HUES48 (cell line): Measurements from ENCODE around the gene IGSF8.

Source experiments
- H3K27ac ChIP-seq: one replicate; pipeline ENCODE4 v1.7.0; 2013; ENCODE audit warnings: low read depth, low read length, inconsistent platforms
- H3K27me3 ChIP-seq: 2 replicates; pipeline ENCODE4 v1.6.1; 2013; ENCODE audit warnings: mild to moderate bottlenecking, low read length; ENCODE audit not compliant: control insufficient read depth, insufficient read depth
- H3K36me3 ChIP-seq: 2 replicates; pipeline ENCODE4 v1.6.1; 2013; ENCODE audit warnings: low read length; ENCODE audit not compliant: control insufficient read depth, insufficient read depth
- H3K4me1 ChIP-seq: 2 replicates; pipeline ENCODE4 v1.6.1; 2013; ENCODE audit warnings: mild to moderate bottlenecking, low read length; ENCODE audit not compliant: control insufficient read depth, insufficient read depth
- H3K4me3 ChIP-seq: 2 replicates; pipeline ENCODE4 v1.5.1; 2013; ENCODE audit warnings: mild to moderate bottlenecking, low read depth, low read length
- H3K9ac ChIP-seq: 2 replicates; pipeline ENCODE4 v1.6.1; 2013; ENCODE audit warnings: mild to moderate bottlenecking, low read depth, low read length, moderate library complexity
- H3K9me3 ChIP-seq: 2 replicates; pipeline ENCODE4 v1.6.1; 2013; ENCODE audit warnings: low read length; ENCODE audit not compliant: control insufficient read depth, insufficient read depth

The IGSF8 gene

DNA sequence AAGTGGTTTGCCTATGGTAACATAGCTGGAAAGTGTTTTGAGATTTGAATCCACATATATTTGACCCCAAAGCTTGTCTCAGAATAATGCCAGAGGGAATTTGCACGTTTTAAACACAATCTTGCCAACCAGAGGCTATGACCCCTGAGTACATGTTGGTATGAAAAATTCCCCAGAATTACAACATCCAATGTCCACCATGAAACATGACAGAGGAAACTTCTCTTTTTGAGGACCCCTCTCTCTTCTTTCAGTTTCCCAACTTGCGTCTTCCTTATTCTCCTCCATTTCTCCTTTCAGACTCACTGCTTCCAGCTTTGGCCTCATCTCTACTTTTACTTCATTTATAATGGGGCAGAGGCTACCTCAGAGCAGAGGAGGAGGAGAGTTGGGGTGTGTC lies 22.6 kb downstream of the IGSF8 start:
- no peak overlapping the region for H3K4me3 ChIP-seq
- no peaks in the 10 kb centered on the region for H3K9me3 ChIP-seq
- H3K9ac ChIP-seq, result no peak overlapping the region
- no peak overlapping the region for H3K27ac ChIP-seq
- peaks cover 35% of the 10 kb centered on the region for H3K27me3 ChIP-seq
- H3K4me1 ChIP-seq, result no peaks in the 10 kb centered on the region
- no peaks in the 10 kb centered on the region for H3K36me3 ChIP-seq

DNA sequence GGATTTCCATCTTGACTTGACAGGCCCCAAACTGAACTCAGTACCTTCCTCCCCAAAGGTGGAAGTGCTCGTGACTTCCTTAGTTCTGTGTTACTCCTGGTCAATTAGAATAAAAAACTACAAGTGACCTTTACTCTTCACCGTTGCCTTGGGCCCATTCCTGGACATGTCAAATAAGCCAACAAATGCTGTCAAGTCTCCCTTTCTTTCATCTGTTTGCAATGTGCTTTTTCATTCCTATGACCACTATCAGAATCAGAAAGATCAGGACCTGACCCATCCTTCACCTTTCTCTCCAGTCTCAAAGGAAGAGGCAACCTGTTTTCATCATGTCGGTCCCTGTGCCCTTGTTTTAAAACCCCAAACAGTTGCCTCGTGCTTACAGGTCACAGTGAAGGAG lies 23.6 kb downstream of the IGSF8 start:
- Histone ChIP-seq H3K9me3 (no peaks in the 10 kb centered on the region), H3K4me1 (no peaks in the 10 kb centered on the region), H3K27ac (no peak overlapping the region), H3K9ac (no peak overlapping the region), H3K27me3 (peaks cover 30% of the 10 kb centered on the region), H3K4me3 (no peak overlapping the region), H3K36me3 (no peaks in the 10 kb centered on the region)

DNA sequence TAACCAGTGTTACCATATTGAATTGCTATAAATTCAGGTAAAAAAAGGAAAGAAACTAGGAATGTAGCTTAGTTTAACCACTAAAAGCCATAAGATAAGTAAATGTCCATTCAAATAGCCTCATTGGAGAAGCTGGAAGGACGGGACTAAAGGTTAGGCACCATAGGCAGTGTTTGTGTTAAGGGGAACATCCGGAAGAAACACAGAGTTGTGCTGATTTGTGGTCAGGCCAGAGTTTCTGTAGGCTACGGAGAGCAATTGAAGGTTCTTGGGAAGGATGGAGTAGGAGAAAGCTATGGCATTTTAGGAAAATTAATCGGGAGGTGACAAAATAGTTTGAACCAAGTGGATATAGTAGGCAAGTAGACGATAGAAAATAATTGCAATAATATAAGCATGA lies 27.1 kb downstream of the IGSF8 start:
- no peaks in the 10 kb centered on the region for H3K36me3 ChIP-seq
- no peak overlapping the region for H3K4me3 ChIP-seq
- peaks cover 12% of the 10 kb centered on the region for H3K4me1 ChIP-seq
- no peak overlapping the region for H3K27ac ChIP-seq
- peaks cover 48% of the 10 kb centered on the region for H3K27me3 ChIP-seq
- no peaks in the 10 kb centered on the region for H3K9me3 ChIP-seq
- no peak overlapping the region for H3K9ac ChIP-seq

DNA sequence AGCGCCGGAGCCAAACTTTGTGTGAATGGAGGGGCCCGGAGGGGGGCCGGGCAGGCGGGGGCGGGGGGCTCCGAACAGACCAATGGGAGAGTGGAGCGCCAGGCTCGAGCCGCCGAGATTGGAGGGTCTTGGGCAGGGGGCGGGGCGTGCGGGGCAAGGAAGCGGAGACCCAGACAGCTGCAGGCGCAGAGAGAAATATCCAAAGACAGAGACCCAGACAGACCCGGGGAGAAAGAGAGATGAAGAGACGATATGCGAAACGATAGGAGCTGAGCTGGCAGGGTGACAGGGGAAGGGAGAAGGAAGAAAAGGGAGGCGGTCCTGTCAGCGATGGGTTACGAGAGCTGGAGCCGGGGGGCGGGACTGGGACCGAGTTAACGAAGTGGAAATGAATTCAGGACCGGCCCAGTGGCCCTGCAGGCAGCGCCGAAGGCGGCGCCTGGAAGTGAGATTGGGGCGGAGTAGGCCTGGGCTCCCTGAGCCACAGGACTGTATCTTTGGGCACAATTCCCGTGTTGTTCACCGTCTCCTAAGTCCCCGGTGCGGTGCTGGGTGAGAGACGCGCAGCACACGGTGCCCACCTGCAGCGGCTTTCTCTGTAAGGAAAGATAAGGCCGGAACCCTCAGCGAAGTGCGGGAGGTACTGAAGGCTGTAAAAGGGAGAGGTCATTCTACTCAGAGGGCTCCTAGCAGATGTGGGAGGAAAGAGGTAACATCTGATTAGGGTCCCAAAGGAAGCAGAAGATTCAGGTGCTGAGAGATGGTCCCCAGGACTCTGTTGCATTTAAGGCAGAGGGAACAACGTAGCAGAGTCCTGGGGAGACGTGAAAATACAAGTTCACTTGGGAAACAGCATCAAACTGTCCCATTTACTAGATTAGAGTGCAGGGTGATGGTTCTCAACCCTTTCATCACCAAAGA lies 27.9 kb downstream of the IGSF8 start:
- Histone ChIP-seq H3K36me3 (no peaks in the 10 kb centered on the region), H3K9me3 (no peaks in the 10 kb centered on the region), H3K4me1 (peaks cover 12% of the 10 kb centered on the region), H3K27me3 (peaks cover 48% of the 10 kb centered on the region), H3K27ac (no peak overlapping the region), H3K9ac (no peak overlapping the region), H3K4me3 (peak overlapping the region; percentile 90)

DNA sequence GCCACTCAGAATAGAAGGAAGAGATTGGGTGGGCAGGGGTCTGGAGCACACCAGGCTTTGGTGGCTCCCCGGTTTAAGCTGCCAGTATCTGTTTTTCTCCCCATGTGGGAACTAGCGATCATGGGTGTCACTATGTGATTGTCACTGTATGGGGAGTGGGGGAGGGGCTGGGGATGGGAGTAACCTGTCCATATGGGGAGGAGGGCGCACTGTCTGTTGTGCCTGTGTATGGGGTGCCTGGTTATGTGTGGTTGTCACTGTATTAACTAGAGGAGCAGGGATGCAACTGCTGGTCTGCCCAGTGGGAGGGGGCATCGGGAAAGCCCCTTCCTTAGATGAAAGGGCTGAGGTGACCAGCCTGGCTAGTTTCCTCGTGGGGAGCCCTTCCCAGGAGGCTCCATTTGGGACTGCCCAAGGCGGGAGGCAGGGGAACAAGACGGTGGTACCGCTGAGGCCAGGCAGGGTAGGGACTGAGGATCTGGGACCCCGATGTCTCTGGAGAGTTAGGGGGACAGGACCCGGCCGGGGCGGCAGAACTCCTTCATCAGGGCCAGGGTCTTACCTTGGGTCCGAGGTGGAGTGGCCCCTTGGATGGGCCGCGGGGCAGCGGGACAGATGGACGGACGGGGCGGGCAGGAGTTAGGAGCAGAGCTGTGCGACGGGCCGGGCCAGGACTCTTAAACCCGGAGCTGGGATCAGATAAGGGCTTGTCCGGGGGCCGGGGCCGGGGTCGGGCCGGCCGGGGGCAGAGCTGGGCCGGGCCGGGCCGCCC lies 28.8 kb downstream of the IGSF8 start, which contains the start of gene KCNJ10:
Gene KCNJ10 (minus strand): TSS at position 701 of the 772 bp plus-strand sequence. CDS start 27,628 bp downstream, outside the sequence.
- no peak within 1 kb of the TSS for H3K9ac ChIP-seq

DNA sequence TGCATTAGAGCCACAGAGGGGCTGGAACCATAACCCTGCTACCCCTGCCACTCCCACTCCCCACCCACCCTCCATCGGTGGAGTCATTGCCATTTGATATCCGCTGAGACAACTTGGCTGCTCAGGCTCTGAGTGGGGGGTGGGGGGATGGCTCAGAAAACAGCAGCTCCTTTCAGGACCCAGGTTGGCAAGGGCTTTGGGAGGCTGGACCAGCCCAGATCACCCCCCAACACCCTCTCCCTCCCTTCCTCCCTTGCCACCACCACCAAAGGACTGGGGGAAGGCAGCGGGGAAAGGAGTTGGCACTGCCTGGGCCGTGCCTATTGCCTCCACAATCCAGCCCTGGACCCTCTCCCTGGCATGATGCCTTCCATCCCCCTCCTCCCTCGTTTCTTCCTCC lies 30.2 kb downstream of the IGSF8 start:
- Histone ChIP-seq H3K9me3 (no peaks in the 10 kb centered on the region), H3K27me3 (peaks cover 44% of the 10 kb centered on the region), H3K4me1 (peaks cover 12% of the 10 kb centered on the region), H3K4me3 (no peak overlapping the region), H3K9ac (no peak overlapping the region), H3K36me3 (no peaks in the 10 kb centered on the region), H3K27ac (no peak overlapping the region)

More for the DNA sequence above, 28.8 kb downstream of the IGSF8 start, which contains the start of gene KCNJ10:
- H3K27ac ChIP-seq, result no peak within 1 kb of the TSS
- peaks cover 48% of the 10 kb centered on the region for H3K27me3 ChIP-seq
- H3K36me3 ChIP-seq, result no peaks in the 10 kb centered on the region
- H3K9me3 ChIP-seq, result no peaks in the 10 kb centered on the region
- peaks cover 12% of the 10 kb centered on the region for H3K4me1 ChIP-seq
- peak within 1 kb of the TSS; percentile 90 for H3K4me3 ChIP-seq

DNA sequence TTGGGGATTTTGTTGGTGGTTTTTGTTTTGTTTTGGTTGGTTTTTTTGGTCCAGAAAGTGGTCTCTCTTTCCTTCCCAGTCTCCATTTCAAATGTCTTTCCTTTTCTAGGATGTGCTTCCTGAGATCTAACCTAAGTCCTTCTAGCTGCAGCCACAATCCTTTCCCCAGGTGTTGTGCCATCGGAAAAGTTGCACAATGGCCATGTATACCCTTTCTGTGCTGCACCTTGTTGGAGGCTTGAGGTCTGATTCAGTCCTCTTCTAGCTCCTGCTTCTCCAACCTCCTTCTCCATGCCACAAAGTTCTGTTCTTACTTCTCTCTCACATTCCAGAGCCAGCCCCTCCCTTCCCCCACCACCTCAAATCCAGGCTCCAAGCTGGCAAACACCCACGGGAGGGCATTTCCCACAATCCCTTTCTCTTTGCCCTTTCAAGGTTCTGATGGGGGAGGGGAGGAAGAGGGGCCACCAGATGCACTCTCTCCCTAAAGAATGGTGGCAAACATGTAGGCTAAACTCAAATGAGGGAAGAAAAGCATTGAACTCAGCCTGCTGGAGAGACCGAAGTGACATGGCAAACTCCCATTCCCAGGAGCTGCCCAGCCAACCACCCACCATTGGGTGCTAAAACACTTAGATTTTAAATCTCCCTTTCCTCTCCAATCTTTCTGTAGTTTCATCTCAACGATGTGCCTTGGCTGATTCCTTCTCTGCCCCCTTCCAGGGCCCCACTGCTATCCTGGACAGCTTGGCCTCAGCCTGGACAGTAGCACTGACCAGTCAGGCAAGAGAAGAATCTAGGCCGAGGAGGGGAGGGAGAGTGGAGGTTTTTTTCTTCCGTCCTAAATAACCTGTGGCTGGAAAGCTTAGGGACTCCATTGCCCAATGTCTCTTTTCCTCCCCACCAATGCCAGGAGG lies 31.3 kb downstream of the IGSF8 start:
- no peak overlapping the region for H3K4me3 ChIP-seq
- H3K27me3 ChIP-seq, result peaks cover 40% of the 10 kb centered on the region
- H3K27ac ChIP-seq, result no peak overlapping the region
- H3K9me3 ChIP-seq, result no peaks in the 10 kb centered on the region
- H3K36me3 ChIP-seq, result no peaks in the 10 kb centered on the region
- H3K9ac ChIP-seq, result no peak overlapping the region
- peaks cover 17% of the 10 kb centered on the region for H3K4me1 ChIP-seq

DNA sequence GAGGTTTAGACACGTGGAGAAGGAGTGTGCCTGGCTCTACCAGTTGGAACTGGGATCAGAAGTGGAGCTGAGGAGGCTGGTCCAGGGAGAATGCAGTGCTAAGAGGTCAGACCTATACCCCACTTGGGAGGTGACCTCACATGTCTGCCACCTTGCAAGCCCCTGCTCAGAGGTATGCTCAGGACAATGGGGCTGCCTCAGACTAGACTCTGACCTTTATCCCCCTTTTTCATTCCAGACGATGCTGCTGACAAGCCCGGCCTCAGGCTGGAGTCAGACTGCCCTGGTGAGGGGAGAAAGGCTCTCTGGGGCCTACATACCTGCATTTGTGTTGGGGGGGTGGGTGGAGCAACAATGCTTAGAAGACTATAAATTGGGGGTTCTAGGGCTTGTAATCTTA lies 33.7 kb downstream of the IGSF8 start:
- Histone ChIP-seq H3K9ac (no peak overlapping the region), H3K36me3 (no peaks in the 10 kb centered on the region), H3K4me3 (no peak overlapping the region), H3K27ac (no peak overlapping the region), H3K27me3 (peaks cover 21% of the 10 kb centered on the region), H3K9me3 (no peaks in the 10 kb centered on the region), H3K4me1 (peaks cover 27% of the 10 kb centered on the region)

DNA sequence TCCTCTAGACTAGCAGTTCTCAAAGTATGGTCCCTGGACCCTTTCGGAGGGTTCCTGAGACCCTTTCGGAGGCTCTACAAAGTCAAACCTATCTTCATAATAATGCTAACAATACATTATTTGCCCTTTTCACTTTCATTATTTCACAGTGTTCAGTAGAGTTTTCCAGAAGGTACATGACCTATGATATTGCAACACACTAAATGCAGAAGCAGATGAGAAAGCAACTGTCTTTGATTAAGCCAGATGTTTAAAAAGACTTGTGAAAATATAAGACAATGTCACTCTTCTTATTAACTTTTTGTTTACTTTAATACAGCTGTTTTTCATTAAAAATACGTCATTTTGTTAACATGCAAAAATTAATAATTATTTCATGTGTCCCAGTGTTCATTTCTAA lies 34.3 kb downstream of the IGSF8 start:
- H3K4me3 ChIP-seq, result no peak overlapping the region
- peaks cover 27% of the 10 kb centered on the region for H3K4me1 ChIP-seq
- H3K27me3 ChIP-seq, result peaks cover 15% of the 10 kb centered on the region
- H3K9ac ChIP-seq, result no peak overlapping the region
- no peak overlapping the region for H3K27ac ChIP-seq
- H3K36me3 ChIP-seq, result no peaks in the 10 kb centered on the region
- H3K9me3 ChIP-seq, result no peaks in the 10 kb centered on the region

DNA sequence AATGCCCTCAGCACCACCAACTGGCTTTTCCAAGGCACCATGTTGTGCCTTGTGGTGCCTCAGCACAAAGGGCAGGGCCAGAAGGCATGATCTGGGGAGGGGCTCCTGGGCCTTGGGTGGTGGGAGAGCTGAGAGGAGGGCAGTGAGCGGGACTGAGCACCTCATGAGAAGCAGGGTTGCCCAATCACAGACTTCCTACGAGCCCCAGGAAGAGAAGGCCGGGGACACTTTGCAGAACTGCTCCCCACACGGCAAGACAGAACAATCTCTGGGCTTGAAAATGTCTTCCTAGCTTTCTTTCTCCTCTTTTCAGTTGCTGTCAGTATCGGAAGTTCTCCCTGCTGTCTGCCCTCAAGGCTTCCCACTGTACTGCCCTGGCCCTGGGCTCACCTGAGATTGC lies 35.2 kb downstream of the IGSF8 start:
- H3K9ac ChIP-seq, result no peak overlapping the region
- H3K27me3 ChIP-seq, result peaks cover 5% of the 10 kb centered on the region
- H3K4me3 ChIP-seq, result no peak overlapping the region
- no peaks in the 10 kb centered on the region for H3K36me3 ChIP-seq
- no peaks in the 10 kb centered on the region for H3K9me3 ChIP-seq
- peaks cover 27% of the 10 kb centered on the region for H3K4me1 ChIP-seq
- no peak overlapping the region for H3K27ac ChIP-seq
